ENCODE measurements around the gene SRA1.

The SRA1 gene

GRCh38 chr5:140550147-140551079 lies 6.9 kb downstream of the SRA1 start:
- Histone ChIP-seq H3K4me1 (ENCODE audit: insufficient read depth, low read length) (peaks cover 9% of the 10 kb centered on the region; the same call in 1 of the 2 replicates), H3K36me3 (ENCODE audit: insufficient read depth, low read length) (peaks cover 28% of the 10 kb centered on the region), H3K9ac (ENCODE audit: low read depth, low read length) (no peak overlapping the region), H3K9me3 (ENCODE audit: control insufficient read depth, insufficient read depth, low read length) (no peaks in the 10 kb centered on the region)

- peaks cover 9% of the 10 kb centered on the region; the same call in 1 of the 2 replicates for H3K4me1 ChIP-seq (ENCODE audit: insufficient read depth, low read length)
- H3K9me3 ChIP-seq (ENCODE audit: control insufficient read depth, insufficient read depth, low read length), result no peaks in the 10 kb centered on the region
- no peak overlapping the region for H3K9ac ChIP-seq (ENCODE audit: low read depth, low read length)
Observed at GRCh38 chr5:140549237-140550144, 7.8 kb downstream of the SRA1 start.

GRCh38 chr5:140548791-140549190 lies 8.5 kb downstream of the SRA1 start:
- Histone ChIP-seq H3K4me1 (ENCODE audit: insufficient read depth, low read length) (peaks cover 9% of the 10 kb centered on the region; the same call in 1 of the 2 replicates), H3K9ac (ENCODE audit: low read depth, low read length) (no peak overlapping the region), H3K36me3 (ENCODE audit: insufficient read depth, low read length) (peaks cover 27% of the 10 kb centered on the region)

More at GRCh38 chr5:140549237-140550144, 7.8 kb downstream of the SRA1 start:
- peaks cover 28% of the 10 kb centered on the region for H3K36me3 ChIP-seq (ENCODE audit: insufficient read depth, low read length)

GRCh38 chr5:140548300-140548688 lies 9.0 kb downstream of the SRA1 start:
- Histone ChIP-seq H3K36me3 (ENCODE audit: insufficient read depth, low read length) (peaks cover 22% of the 10 kb centered on the region), H3K9me3 (ENCODE audit: control insufficient read depth, insufficient read depth, low read length) (no peaks in the 10 kb centered on the region), H3K4me1 (ENCODE audit: insufficient read depth, low read length) (peaks cover 9% of the 10 kb centered on the region; the same call in 1 of the 2 replicates), H3K9ac (ENCODE audit: low read depth, low read length) (peak overlapping the region; percentile 57)

More at GRCh38 chr5:140548791-140549190, 8.5 kb downstream of the SRA1 start:
- no peaks in the 10 kb centered on the region for H3K9me3 ChIP-seq (ENCODE audit: control insufficient read depth, insufficient read depth, low read length)

GRCh38 chr5:140547508-140548299 lies 9.6 kb downstream of the SRA1 start, which contains the start of gene EIF4EBP3:
EIF4EBP3 (plus strand) TSS chr5:140547662; CDS start chr5:140547738, 76 bp downstream.
- Histone ChIP-seq H3K9ac (ENCODE audit: low read depth, low read length) (peak within 1 kb of the TSS; percentile 57), H3K9me3 (ENCODE audit: control insufficient read depth, insufficient read depth, low read length) (no peaks in the 10 kb centered on the region), H3K36me3 (ENCODE audit: insufficient read depth, low read length) (peaks cover 19% of the 10 kb centered on the region), H3K4me1 (ENCODE audit: insufficient read depth, low read length) (peaks cover 9% of the 10 kb centered on the region; the same call in 1 of the 2 replicates)

- H3K9me3 ChIP-seq (ENCODE audit: control insufficient read depth, insufficient read depth, low read length), result no peaks in the 10 kb centered on the region
- H3K9ac ChIP-seq (ENCODE audit: low read depth, low read length), result peak overlapping the region; percentile 14; the same call in 1 of the 2 replicates
- peaks cover 21% of the 10 kb centered on the region for H3K36me3 ChIP-seq (ENCODE audit: insufficient read depth, low read length)
- H3K4me1 ChIP-seq (ENCODE audit: insufficient read depth, low read length), result peaks cover 9% of the 10 kb centered on the region; the same call in 1 of the 2 replicates
Observed at GRCh38 chr5:140546851-140547507, 10.3 kb downstream of the SRA1 start.

- Histone ChIP-seq H3K9ac (ENCODE audit: low read depth, low read length) (no peak overlapping the region), H3K36me3 (ENCODE audit: insufficient read depth, low read length) (peaks cover 21% of the 10 kb centered on the region), H3K4me1 (ENCODE audit: insufficient read depth, low read length) (peaks cover 9% of the 10 kb centered on the region; the same call in 1 of the 2 replicates), H3K9me3 (ENCODE audit: control insufficient read depth, insufficient read depth, low read length) (no peaks in the 10 kb centered on the region)
Observed at GRCh38 chr5:140545606-140546005, 11.7 kb downstream of the SRA1 start.

GRCh38 chr5:140544986-140545385 lies 12.3 kb downstream of the SRA1 start:
- H3K9me3 ChIP-seq (ENCODE audit: control insufficient read depth, insufficient read depth, low read length), result no peaks in the 10 kb centered on the region
- H3K9ac ChIP-seq (ENCODE audit: low read depth, low read length), result no peak overlapping the region
- peaks cover 9% of the 10 kb centered on the region; the same call in 1 of the 2 replicates for H3K4me1 ChIP-seq (ENCODE audit: insufficient read depth, low read length)
- peaks cover 17% of the 10 kb centered on the region for H3K36me3 ChIP-seq (ENCODE audit: insufficient read depth, low read length)

- H3K36me3 ChIP-seq (ENCODE audit: insufficient read depth, low read length), result peaks cover 16% of the 10 kb centered on the region
Observed at GRCh38 chr5:140542972-140543371, 14.3 kb downstream of the SRA1 start.

GRCh38 chr5:140540227-140540626 lies 17.0 kb downstream of the SRA1 start:
- Histone ChIP-seq H3K9me3 (ENCODE audit: control insufficient read depth, insufficient read depth, low read length) (no peaks in the 10 kb centered on the region), H3K9ac (ENCODE audit: low read depth, low read length) (no peak overlapping the region), H3K4me1 (ENCODE audit: insufficient read depth, low read length) (no peaks in the 10 kb centered on the region), H3K36me3 (ENCODE audit: insufficient read depth, low read length) (peaks cover 19% of the 10 kb centered on the region)

More at GRCh38 chr5:140542972-140543371, 14.3 kb downstream of the SRA1 start:
- Histone ChIP-seq H3K9me3 (ENCODE audit: control insufficient read depth, insufficient read depth, low read length) (no peaks in the 10 kb centered on the region), H3K9ac (ENCODE audit: low read depth, low read length) (no peak overlapping the region), H3K4me1 (ENCODE audit: insufficient read depth, low read length) (peaks cover 4% of the 10 kb centered on the region; the same call in 1 of the 2 replicates)

- H3K9me3 ChIP-seq (ENCODE audit: control insufficient read depth, insufficient read depth, low read length), result no peaks in the 10 kb centered on the region
- H3K36me3 ChIP-seq (ENCODE audit: insufficient read depth, low read length), result peaks cover 15% of the 10 kb centered on the region
- H3K9ac ChIP-seq (ENCODE audit: low read depth, low read length), result no peak overlapping the region
- H3K4me1 ChIP-seq (ENCODE audit: insufficient read depth, low read length), result no peaks in the 10 kb centered on the region
Observed at GRCh38 chr5:140524003-140524402, 33.3 kb downstream of the SRA1 start.

- H3K9me3 ChIP-seq (ENCODE audit: control insufficient read depth, insufficient read depth, low read length), result no peaks in the 10 kb centered on the region
- peaks cover 18% of the 10 kb centered on the region for H3K36me3 ChIP-seq (ENCODE audit: insufficient read depth, low read length)
- no peak overlapping the region for H3K9ac ChIP-seq (ENCODE audit: low read depth, low read length)
- H3K4me1 ChIP-seq (ENCODE audit: insufficient read depth, low read length), result no peaks in the 10 kb centered on the region
Observed at GRCh38 chr5:140513124-140513523, 44.1 kb downstream of the SRA1 start.

- H3K36me3 ChIP-seq (ENCODE audit: insufficient read depth, low read length), result peaks cover 24% of the 10 kb centered on the region
- no peak overlapping the region for H3K9ac ChIP-seq (ENCODE audit: low read depth, low read length)
- no peaks in the 10 kb centered on the region for H3K4me1 ChIP-seq (ENCODE audit: insufficient read depth, low read length)
- H3K9me3 ChIP-seq (ENCODE audit: control insufficient read depth, insufficient read depth, low read length), result no peaks in the 10 kb centered on the region
Observed at GRCh38 chr5:140509898-140510297, 47.4 kb downstream of the SRA1 start.
